Lower leg skin (tissue), 4 donors: ENCODE results near the gene CFAP410. TPM values are rescaled to one million over a fixed set of nuclear protein-coding genes. Genes with fewer than 3 reads are reported as not detected.

Experiments used
- DNase-seq, 2 donors: peaks; one replicate each; pipeline ENCODE4 v3.0.0-alpha.2; 2019; ENCODE audit warnings: low spot score in 2 of 2
- H3K4me3 ChIP-seq: fragments of 200-600 bp; sonication (generic); 2 replicates; pipeline ENCODE4 v1.5.1; 2017; ENCODE audit warnings: mild to moderate bottlenecking, low read depth; ENCODE audit not compliant: poor library complexity, severe bottlenecking
- CTCF ChIP-seq, 3 donors: fragments of 450-650 bp; IDR thresholded peaks; one replicate each; pipeline ENCODE4 v1.5.1; 2016; ENCODE audit warnings: antibody characterized with exemption in 3 of 3, mild to moderate bottlenecking in 3 of 3, moderate library complexity in 2 of 3
- POLR2A ChIP-seq, 2 donors: fragments of 450-650 bp; IDR thresholded peaks; one replicate each; pipeline ENCODE4 v1.6.1; 2016 to 2017; ENCODE audit warnings: antibody characterized with exemption in 2 of 2, mild to moderate bottlenecking in 1 of 2, moderate library complexity in 1 of 2
- WGBS, 2 donors: methylation state at CpG; one replicate each; pipeline ENCODE4 v1.1.5; 2018; 5-methylcytosine and 5-hydroxymethylcytosine counted together
- intact Hi-C: fragments of 100-400 bp; cut with DNase I; formaldehyde crosslinking; loops from one replicate; pipeline ENCODE4 v1.15.0; 2023; ENCODE audit warnings: low total_unique reads
- total RNA-seq, 4 donors: library from RNA; depleted of rRNA; stranded (reverse); fragments of >200 nt; gene quantifications; one replicate each; pipeline ENCODE4 v1.1.0, GENCODE V29; 2016

Gene CFAP410
- total RNA-seq, 4 donors from 2014 or later = 21.3 to 40.1 (median 25.2) TPM

- WGBS, 2 donors = 70 to 75% methylated on average over 8 of the region's 8 CpGs
- intact Hi-C loops = no loop called here
- peak in 1 of 2 donors; percentile 54 for DNase-seq
Measured at GRCh38 chr21:44372616-44373015, 33.4 kb upstream of the CFAP410 start.

GRCh38 chr21:44371596-44371995 lies 32.4 kb upstream of the CFAP410 start:
- intact Hi-C loops = no loop called here
- no peak for TF ChIP-seq CTCF (IDR thresholded peaks at IDR 0.05)
- TF ChIP-seq POLR2A (IDR thresholded peaks at IDR 0.05) = no peak
- WGBS, 2 donors = 93 to 96% methylated on average over 6 of the region's 6 CpGs
- peak in 1 of 2 donors; percentile 59 for DNase-seq
- no peak overlapping the region for H3K4me3 ChIP-seq

More at GRCh38 chr21:44372616-44373015, 33.4 kb upstream of the CFAP410 start:
- H3K4me3 ChIP-seq = no peak overlapping the region
- TF ChIP-seq POLR2A (IDR thresholded peaks at IDR 0.05) = no peak

GRCh38 chr21:44370786-44371410 lies 31.7 kb upstream of the CFAP410 start:
- 81 to 84% methylated on average over 28 to 30 of the region's 37 CpGs for WGBS, 2 donors
- peak in 1 of 2 donors; percentile 67 for DNase-seq
- H3K4me3 ChIP-seq = no peak overlapping the region
- intact Hi-C loops = no loop called here
- TF ChIP-seq CTCF (IDR thresholded peaks at IDR 0.05) (no peak), POLR2A (IDR thresholded peaks at IDR 0.05) (no peak)

- WGBS, 2 donors = 28 to 31% methylated on average over 28 of the region's 29 CpGs
- peak in 1 of 2 donors; percentile 82 for DNase-seq
- TF ChIP-seq CTCF (IDR thresholded peaks at IDR 0.05) (no peak), POLR2A (IDR thresholded peaks at IDR 0.05) (no peak)
- intact Hi-C loops = no loop called here
- no peak overlapping the region for H3K4me3 ChIP-seq
Measured at GRCh38 chr21:44370027-44370735, 31.0 kb upstream of the CFAP410 start.

GRCh38 chr21:44368711-44369446 lies 29.7 kb upstream of the CFAP410 start:
- DNase-seq = peak in 1 of 2 donors; percentile 83
- TF ChIP-seq CTCF (IDR thresholded peaks at IDR 0.05) (no peak), POLR2A (IDR thresholded peaks at IDR 0.05) (no peak)
- intact Hi-C loops = no loop called here
- no peak overlapping the region for H3K4me3 ChIP-seq
- 26 to 43% methylated on average over 25 of the region's 35 CpGs for WGBS, 2 donors
